Adipocyte (in vitro differentiated cells): ENCODE data around the gene MEX3C.

Experiments
- DNase-seq: peaks from one replicate; pipeline ENCODE4 v3.0.0-alpha.2; 2015; ENCODE audit warnings: low read depth
- H3K27me3 ChIP-seq: replicated peaks from 2 replicates; pipeline ENCODE4 v1.7.0; 2013; ENCODE audit warnings: mild to moderate bottlenecking, low read length, moderate library complexity; ENCODE audit not compliant: control insufficient read depth, insufficient read depth
- H3K36me3 ChIP-seq: 2 replicates; pipeline ENCODE4 v1.7.0; 2013; ENCODE audit warnings: low read length, mild to moderate bottlenecking, moderate library complexity; ENCODE audit not compliant: control insufficient read depth, insufficient read depth, severe bottlenecking
- H3K4me1 ChIP-seq: 2 replicates; pipeline ENCODE4 v1.7.0; 2013; ENCODE audit warnings: mild to moderate bottlenecking, low read length, moderate library complexity; ENCODE audit not compliant: control insufficient read depth, insufficient read depth
- H3K4me3 ChIP-seq: 2 replicates; pipeline ENCODE4 v1.7.0; 2013; ENCODE audit warnings: mild to moderate bottlenecking, low read length, moderate library complexity
- H3K9ac ChIP-seq: 2 replicates; pipeline ENCODE4 v1.7.0; 2013; ENCODE audit warnings: mild to moderate bottlenecking, low read length, moderate library complexity
- H3K9me3 ChIP-seq: 2 replicates; pipeline ENCODE4 v1.7.0; 2013; ENCODE audit warnings: mild to moderate bottlenecking, low read length, moderate library complexity; ENCODE audit not compliant: control insufficient read depth

Gene MEX3C

DNA sequence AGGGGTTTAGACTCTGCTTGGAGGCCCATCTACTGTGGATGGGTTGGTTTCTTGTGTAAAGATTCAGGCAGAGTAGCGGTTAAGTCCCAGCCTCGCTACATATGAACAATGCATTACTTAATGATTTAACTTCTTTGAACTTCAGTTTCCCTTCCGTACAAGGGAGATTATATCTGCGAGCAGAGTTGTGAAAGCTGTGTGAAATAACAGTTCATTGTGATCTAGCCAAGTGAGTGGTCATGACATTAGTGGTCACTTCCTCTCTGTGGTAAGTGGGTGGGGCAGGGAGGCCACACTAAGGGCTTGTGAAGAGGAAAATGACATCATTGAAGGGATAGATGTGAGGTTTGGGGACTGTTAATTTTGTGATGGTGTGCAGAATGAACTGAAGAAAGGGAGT is 14.1 kb upstream of the MEX3C start:
- Histone ChIP-seq H3K9ac (no peak overlapping the region), H3K36me3 (no peaks in the 10 kb centered on the region), H3K4me3 (no peak overlapping the region), H3K9me3 (no peaks in the 10 kb centered on the region), H3K4me1 (peaks cover 4% of the 10 kb centered on the region), H3K27me3 (no peaks in the 10 kb centered on the region)
- no peak for DNase-seq

DNA sequence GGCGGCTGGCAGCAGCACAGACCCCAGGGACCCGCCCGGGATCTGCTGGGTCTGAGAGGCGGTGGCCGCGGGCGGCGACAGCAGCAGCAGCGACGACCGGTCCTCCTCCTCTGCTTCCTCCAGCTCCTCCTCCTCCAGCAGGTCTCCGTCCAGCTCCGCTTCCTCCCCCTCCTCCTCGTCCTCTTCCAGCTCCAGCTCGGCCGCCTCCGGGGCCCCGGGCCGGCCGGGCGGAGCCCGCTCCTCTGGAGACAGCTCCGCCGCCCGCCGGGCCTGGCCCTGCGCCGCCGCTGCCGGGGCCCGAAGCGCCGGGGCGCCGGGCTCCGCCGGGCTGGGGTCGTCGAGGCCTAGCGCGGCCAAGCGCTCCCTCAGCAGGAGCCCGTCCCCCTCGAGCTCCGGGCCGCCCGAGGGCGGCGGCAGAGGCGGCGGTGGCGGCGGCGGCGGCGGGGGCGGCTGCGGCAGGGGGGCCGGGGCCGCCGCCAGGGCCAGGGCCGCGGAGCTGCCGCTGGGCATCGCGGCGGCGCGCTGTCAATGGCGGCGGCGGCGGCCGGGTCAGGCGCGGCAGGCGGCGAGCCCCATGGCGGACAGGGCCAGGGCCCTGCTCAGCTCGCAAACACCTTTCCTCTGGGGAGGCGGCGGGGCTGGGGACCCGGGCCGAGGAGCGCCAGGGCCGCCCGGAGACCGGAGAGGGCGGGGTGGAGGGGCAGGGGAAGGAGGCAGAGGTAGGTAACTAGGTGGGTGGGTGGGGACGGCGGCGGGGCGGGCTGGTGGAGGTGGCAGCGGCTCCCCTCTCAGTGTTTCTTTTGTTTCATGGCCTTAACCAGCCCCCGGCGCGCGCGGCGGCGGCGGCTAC is 445 bp downstream of the MEX3C start:
- Histone ChIP-seq H3K9me3 (no peaks in the 10 kb centered on the region), H3K9ac (peak overlapping the region; percentile 92), H3K4me3 (peak overlapping the region; percentile 97), H3K36me3 (no peaks in the 10 kb centered on the region), H3K4me1 (peaks cover 33% of the 10 kb centered on the region), H3K27me3 (no peaks in the 10 kb centered on the region)
- DNase-seq = peak; percentile 66

DNA sequence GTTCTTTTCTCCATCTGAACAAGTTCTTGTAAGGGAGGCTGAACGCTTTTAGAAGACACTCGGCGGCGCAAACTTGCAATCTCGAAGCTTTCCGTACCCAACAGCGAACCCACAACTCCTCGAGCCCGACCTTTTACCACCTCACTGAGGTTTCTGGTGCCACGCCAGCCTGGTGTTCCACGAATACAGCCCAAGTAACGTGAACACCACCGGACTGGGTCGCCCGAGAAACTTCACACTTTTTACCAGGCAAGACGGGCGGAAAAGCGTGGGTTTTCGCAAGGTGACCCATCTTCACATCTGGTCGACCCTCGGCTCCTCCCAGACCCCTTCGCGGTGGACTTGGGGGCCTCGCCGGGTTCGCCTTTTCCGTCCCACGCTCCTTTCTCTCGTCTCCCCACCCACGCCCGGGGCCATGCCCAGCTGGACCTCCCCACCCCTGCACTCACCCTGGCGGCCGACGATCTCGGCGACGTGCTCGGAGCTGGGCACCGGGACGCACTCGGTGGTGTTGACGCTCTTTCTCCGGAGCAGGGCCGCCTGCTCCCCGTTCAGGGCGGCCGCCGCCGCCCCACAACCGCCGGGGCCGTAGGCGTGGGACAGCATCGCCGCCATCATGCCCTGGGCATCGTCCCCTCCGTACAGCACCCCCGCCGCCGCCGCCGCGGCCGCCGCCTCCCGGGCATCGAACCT is 1.2 kb downstream of the MEX3C start:
- Histone ChIP-seq H3K9ac (peak overlapping the region; percentile 92), H3K9me3 (no peaks in the 10 kb centered on the region), H3K27me3 (no peaks in the 10 kb centered on the region), H3K36me3 (no peaks in the 10 kb centered on the region), H3K4me1 (peaks cover 37% of the 10 kb centered on the region), H3K4me3 (peak overlapping the region; percentile 97)
- DNase-seq = peak; percentile 66

DNA sequence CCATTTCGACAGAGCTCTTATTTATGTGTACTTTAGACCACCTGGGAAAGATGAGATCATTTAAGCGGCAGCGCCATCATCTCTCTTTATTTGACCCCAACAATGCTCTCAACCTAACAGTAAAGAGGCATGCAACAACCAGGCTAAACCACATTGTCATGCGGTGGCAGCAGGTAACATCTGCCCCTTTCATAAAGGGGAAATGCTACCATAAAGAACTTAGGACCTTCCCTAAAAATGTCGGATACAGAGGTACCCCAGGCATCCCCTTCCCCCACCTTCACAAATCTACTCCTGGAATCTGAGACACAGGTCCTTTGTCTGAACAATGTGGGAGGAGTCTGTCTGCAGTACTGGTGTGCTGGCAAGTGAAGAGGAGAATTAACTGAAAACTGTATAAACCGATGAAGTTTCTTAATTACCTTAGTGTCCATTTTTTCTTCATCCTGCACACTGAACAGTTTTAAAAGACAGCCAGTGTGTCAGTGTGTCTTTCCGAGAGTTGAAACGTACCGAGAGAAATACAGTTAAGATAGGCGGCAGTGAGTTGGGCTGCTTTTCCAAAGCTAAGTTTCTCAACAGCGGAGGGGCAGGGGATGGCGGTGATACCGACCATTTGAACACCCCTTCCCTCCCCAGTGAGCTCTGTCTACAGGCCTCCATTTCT is 1.9 kb downstream of the MEX3C start:
- Histone ChIP-seq H3K4me1 (peaks cover 41% of the 10 kb centered on the region), H3K36me3 (no peaks in the 10 kb centered on the region), H3K27me3 (no peaks in the 10 kb centered on the region), H3K9me3 (no peaks in the 10 kb centered on the region), H3K4me3 (peak overlapping the region; percentile 97), H3K9ac (peak overlapping the region; percentile 92)
- peak; percentile 65 for DNase-seq

DNA sequence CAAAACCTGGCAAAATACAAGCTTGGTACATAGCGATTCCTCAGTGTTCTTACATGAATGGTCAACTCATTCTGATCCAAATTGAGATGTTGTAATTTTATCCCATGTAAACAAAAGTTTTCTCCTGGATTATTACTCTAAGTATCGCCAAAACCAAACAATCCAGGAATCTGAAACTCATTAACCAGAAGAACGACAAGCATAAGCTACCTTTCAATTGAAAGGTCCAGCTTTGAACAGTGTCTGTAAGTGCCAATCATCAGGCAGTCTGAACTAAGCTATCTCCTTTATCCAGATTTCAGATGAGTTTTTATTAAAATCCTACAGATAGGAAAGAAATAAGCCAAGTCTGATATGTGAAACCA is 2.4 kb downstream of the MEX3C start:
- H3K9me3 ChIP-seq = no peaks in the 10 kb centered on the region
- peak overlapping the region; percentile 97 for H3K4me3 ChIP-seq
- no peaks in the 10 kb centered on the region for H3K27me3 ChIP-seq
- DNase-seq = peak; percentile 39
- no peaks in the 10 kb centered on the region for H3K36me3 ChIP-seq
- peaks cover 41% of the 10 kb centered on the region for H3K4me1 ChIP-seq
- peak overlapping the region; percentile 92 for H3K9ac ChIP-seq

DNA sequence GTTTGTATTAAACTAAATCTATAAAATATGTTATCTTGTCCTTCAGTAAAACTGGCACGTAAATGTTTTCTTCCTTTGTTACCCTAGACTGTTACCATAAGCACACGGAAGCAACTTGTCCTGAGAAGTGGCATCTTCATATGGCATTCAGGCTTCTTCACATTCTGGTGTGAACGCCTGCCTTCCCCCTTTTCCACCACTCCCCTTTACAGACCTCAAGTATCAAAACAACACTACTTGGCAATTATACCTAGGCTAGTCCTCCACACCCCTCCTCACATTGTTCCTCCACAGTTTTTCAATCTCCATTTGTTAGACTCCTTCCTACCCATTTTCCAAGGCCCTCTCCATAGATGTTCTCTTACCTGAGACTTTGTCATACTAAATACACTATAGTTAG is 2.9 kb downstream of the MEX3C start:
- DNase-seq = peak; percentile 37

DNA sequence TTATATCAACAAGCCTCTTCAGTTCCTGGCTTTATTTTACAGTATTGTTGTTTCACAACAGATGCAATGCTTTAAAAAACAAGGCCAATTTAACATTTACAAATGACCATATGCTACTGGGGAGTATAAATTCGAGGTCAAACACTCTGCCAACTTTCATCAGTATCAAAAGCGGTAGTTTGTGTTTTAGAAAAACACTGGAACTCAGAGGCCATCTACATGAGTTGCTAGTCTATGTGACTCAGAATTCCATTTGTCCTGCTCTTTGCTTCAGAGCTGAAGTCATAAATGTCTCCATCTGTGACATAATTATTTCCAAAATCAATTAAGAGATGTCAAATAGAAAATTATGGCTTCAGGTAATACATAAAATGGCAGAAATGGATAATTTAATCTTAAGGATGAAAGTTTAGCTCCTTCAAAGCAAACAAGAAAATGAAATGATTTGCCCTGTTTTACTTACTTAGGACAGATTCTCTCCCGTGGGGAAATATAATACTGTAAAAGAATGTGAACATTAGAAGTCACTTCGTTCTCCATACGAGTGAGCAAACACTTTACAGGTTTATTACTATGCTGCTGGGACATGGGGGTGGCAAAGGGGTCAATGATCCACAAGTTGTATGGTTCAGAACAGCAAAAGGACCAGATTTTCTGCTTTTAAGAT is 3.7 kb downstream of the MEX3C start:
- Histone ChIP-seq H3K9ac (peak overlapping the region; percentile 15), H3K4me1 (peaks cover 41% of the 10 kb centered on the region), H3K36me3 (no peaks in the 10 kb centered on the region), H3K9me3 (no peaks in the 10 kb centered on the region), H3K27me3 (no peaks in the 10 kb centered on the region), H3K4me3 (peak overlapping the region; percentile 97)
- peak; percentile 85 for DNase-seq

More for the DNA sequence above, 2.9 kb downstream of the MEX3C start:
- Histone ChIP-seq H3K27me3 (no peaks in the 10 kb centered on the region), H3K4me1 (peaks cover 41% of the 10 kb centered on the region), H3K9ac (peak overlapping the region; percentile 92), H3K36me3 (no peaks in the 10 kb centered on the region), H3K9me3 (no peaks in the 10 kb centered on the region), H3K4me3 (peak overlapping the region; percentile 97)

DNA sequence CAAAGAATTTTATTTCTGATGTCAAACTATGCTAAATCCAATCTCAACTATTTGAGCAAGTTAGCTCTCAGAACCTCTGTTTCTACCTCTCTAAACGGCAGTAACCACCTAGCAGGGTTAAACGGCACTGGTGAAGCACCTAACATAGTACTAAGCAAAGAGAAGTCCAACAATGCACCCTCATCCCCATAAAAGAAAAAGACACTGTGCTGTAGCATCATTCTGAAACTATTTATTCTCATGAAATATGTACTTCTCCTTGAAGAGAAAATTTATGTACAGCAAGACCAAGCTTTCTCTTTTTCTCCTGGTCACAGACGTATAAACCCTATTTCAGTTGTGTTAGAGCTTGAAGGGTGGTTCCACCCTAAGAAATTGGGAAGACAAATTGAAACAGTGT is 4.8 kb downstream of the MEX3C start:
- H3K9ac ChIP-seq = no peak overlapping the region
- no peaks in the 10 kb centered on the region for H3K27me3 ChIP-seq
- H3K36me3 ChIP-seq = no peaks in the 10 kb centered on the region
- peak; percentile 11 for DNase-seq
- no peak overlapping the region for H3K4me3 ChIP-seq
- H3K4me1 ChIP-seq = peaks cover 41% of the 10 kb centered on the region
- no peaks in the 10 kb centered on the region for H3K9me3 ChIP-seq

DNA sequence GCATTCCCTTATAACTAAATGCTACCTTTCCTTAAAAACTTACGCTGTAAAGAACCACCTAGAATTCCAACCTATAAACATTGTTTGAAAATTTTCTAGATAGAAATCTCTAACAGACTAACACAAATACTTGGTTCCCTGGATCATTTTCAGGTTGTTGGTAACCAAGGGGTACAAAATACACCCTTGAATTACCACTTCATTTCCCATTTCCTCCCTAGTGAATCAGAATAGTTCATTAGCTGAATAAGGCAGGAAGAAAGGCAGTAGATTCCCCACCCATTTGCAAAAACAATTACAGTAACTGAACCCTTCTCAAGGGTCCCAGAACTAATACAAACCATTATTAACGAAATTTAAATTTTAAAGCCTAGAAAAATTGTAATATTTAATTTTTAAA is 5.5 kb downstream of the MEX3C start:
- Histone ChIP-seq H3K9me3 (no peaks in the 10 kb centered on the region), H3K36me3 (no peaks in the 10 kb centered on the region), H3K4me1 (peaks cover 41% of the 10 kb centered on the region), H3K4me3 (no peak overlapping the region), H3K27me3 (no peaks in the 10 kb centered on the region), H3K9ac (no peak overlapping the region)
- DNase-seq = no peak

DNA sequence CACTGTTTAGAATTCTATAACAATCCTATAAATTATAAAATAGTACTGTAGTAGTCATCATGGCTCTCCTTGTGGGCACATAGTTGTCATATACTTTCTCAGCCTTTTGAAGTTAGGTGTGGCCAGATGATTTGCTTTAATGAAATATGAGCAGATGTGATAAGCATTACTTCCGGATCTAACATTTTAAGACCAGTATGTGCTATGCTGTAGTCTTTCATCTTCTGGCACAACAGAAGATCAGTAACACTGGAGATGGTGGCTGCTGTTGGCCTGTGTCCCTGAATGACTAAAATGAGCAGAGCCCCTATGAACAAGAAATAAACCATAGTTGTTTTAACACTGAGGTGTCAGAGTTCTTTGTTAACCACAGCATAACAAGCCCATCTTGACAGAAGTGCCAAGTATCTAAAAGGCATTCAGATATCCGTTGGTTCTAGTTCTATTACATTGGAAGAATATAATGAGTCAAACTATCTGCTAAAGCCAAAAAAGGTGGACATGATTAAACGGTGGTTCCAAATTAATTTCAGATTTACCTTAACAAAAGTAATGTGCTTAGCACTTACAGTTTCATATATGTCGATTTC is 6.3 kb downstream of the MEX3C start:
- H3K4me3 ChIP-seq = no peak overlapping the region
- no peaks in the 10 kb centered on the region for H3K36me3 ChIP-seq
- peaks cover 41% of the 10 kb centered on the region for H3K4me1 ChIP-seq
- no peak for DNase-seq
- no peaks in the 10 kb centered on the region for H3K27me3 ChIP-seq
- no peak overlapping the region for H3K9ac ChIP-seq
- H3K9me3 ChIP-seq = no peaks in the 10 kb centered on the region
